Adipocyte (in vitro differentiated cells): Measurements from ENCODE around the gene PIGO.

Source experiments
- DNase-seq: peaks from one replicate; pipeline ENCODE4 v3.0.0-alpha.2; 2015; ENCODE audit warnings: low read depth
- H3K27me3 ChIP-seq: replicated peaks from 2 replicates; pipeline ENCODE4 v1.7.0; 2013; ENCODE audit warnings: mild to moderate bottlenecking, low read length, moderate library complexity; ENCODE audit not compliant: control insufficient read depth, insufficient read depth
- H3K36me3 ChIP-seq: 2 replicates; pipeline ENCODE4 v1.7.0; 2013; ENCODE audit warnings: low read length, mild to moderate bottlenecking, moderate library complexity; ENCODE audit not compliant: control insufficient read depth, insufficient read depth, severe bottlenecking
- H3K4me1 ChIP-seq: 2 replicates; pipeline ENCODE4 v1.7.0; 2013; ENCODE audit warnings: mild to moderate bottlenecking, low read length, moderate library complexity; ENCODE audit not compliant: control insufficient read depth, insufficient read depth
- H3K4me3 ChIP-seq: 2 replicates; pipeline ENCODE4 v1.7.0; 2013; ENCODE audit warnings: mild to moderate bottlenecking, low read length, moderate library complexity
- H3K9ac ChIP-seq: 2 replicates; pipeline ENCODE4 v1.7.0; 2013; ENCODE audit warnings: mild to moderate bottlenecking, low read length, moderate library complexity
- H3K9me3 ChIP-seq: 2 replicates; pipeline ENCODE4 v1.7.0; 2013; ENCODE audit warnings: mild to moderate bottlenecking, low read length, moderate library complexity; ENCODE audit not compliant: control insufficient read depth

PIGO gene

GRCh38 chr9:35114113-35114839 lies 17.9 kb upstream of the PIGO start:
- H3K36me3 ChIP-seq = no peaks in the 10 kb centered on the region
- no peaks in the 10 kb centered on the region for H3K9me3 ChIP-seq
- peak overlapping the region; percentile 94 for H3K9ac ChIP-seq
- peaks cover 55% of the 10 kb centered on the region for H3K4me1 ChIP-seq
- peak; percentile 99 for DNase-seq
- H3K27me3 ChIP-seq = no peaks in the 10 kb centered on the region
- H3K4me3 ChIP-seq = peak overlapping the region; percentile 85

GRCh38 chr9:35112257-35113020 lies 16.0 kb upstream of the PIGO start:
- H3K4me1 ChIP-seq = peaks cover 61% of the 10 kb centered on the region
- peak overlapping the region; percentile 74 for H3K4me3 ChIP-seq
- H3K36me3 ChIP-seq = peaks cover 13% of the 10 kb centered on the region
- H3K9me3 ChIP-seq = no peaks in the 10 kb centered on the region
- peak overlapping the region; percentile 85 for H3K9ac ChIP-seq
- DNase-seq = peak; percentile 80
- H3K27me3 ChIP-seq = no peaks in the 10 kb centered on the region

GRCh38 chr9:35111001-35111933 lies 14.9 kb upstream of the PIGO start:
- DNase-seq = peak; percentile 99
- H3K4me3 ChIP-seq = peak overlapping the region; percentile 96
- H3K4me1 ChIP-seq = peaks cover 52% of the 10 kb centered on the region
- H3K27me3 ChIP-seq = no peaks in the 10 kb centered on the region
- H3K9me3 ChIP-seq = no peaks in the 10 kb centered on the region
- H3K9ac ChIP-seq = peak overlapping the region; percentile 98
- peaks cover 25% of the 10 kb centered on the region for H3K36me3 ChIP-seq

GRCh38 chr9:35110327-35110761 lies 14.0 kb upstream of the PIGO start:
- H3K4me3 ChIP-seq = peak overlapping the region; percentile 96
- peaks cover 34% of the 10 kb centered on the region for H3K36me3 ChIP-seq
- no peaks in the 10 kb centered on the region for H3K27me3 ChIP-seq
- no peaks in the 10 kb centered on the region for H3K9me3 ChIP-seq
- DNase-seq = peak; percentile 67
- peaks cover 52% of the 10 kb centered on the region for H3K4me1 ChIP-seq
- H3K9ac ChIP-seq = peak overlapping the region; percentile 98

- peak overlapping the region; percentile 96 for H3K4me3 ChIP-seq
- no peaks in the 10 kb centered on the region for H3K27me3 ChIP-seq
- peaks cover 47% of the 10 kb centered on the region for H3K36me3 ChIP-seq
- H3K9me3 ChIP-seq = no peaks in the 10 kb centered on the region
- H3K4me1 ChIP-seq = peaks cover 56% of the 10 kb centered on the region
- no peak for DNase-seq
- H3K9ac ChIP-seq = peak overlapping the region; percentile 2
These were observed 12.7 kb upstream of the PIGO start for GRCh38 chr9:35108946-35109575.

GRCh38 chr9:35108461-35108860 lies 12.1 kb upstream of the PIGO start:
- DNase-seq = no peak
- Histone ChIP-seq H3K36me3 (peaks cover 48% of the 10 kb centered on the region), H3K9me3 (no peaks in the 10 kb centered on the region), H3K4me3 (no peak overlapping the region), H3K27me3 (no peaks in the 10 kb centered on the region), H3K4me1 (peaks cover 55% of the 10 kb centered on the region), H3K9ac (no peak overlapping the region)

- Histone ChIP-seq H3K9ac (no peak overlapping the region), H3K36me3 (peaks cover 48% of the 10 kb centered on the region), H3K9me3 (no peaks in the 10 kb centered on the region), H3K4me1 (peaks cover 53% of the 10 kb centered on the region), H3K4me3 (no peak overlapping the region), H3K27me3 (no peaks in the 10 kb centered on the region)
- no peak for DNase-seq
These were observed 11.2 kb upstream of the PIGO start for GRCh38 chr9:35107297-35108290.

- no peak for DNase-seq
- H3K4me3 ChIP-seq = no peak overlapping the region
- no peak overlapping the region for H3K9ac ChIP-seq
- H3K4me1 ChIP-seq = peaks cover 56% of the 10 kb centered on the region
- H3K27me3 ChIP-seq = no peaks in the 10 kb centered on the region
- H3K36me3 ChIP-seq = peaks cover 54% of the 10 kb centered on the region
- H3K9me3 ChIP-seq = no peaks in the 10 kb centered on the region
These were observed 9.9 kb upstream of the PIGO start for GRCh38 chr9:35106343-35106730.

GRCh38 chr9:35105571-35106342 lies 9.4 kb upstream of the PIGO start:
- Histone ChIP-seq H3K9ac (no peak overlapping the region), H3K36me3 (peaks cover 60% of the 10 kb centered on the region), H3K9me3 (no peaks in the 10 kb centered on the region), H3K27me3 (no peaks in the 10 kb centered on the region), H3K4me1 (peaks cover 53% of the 10 kb centered on the region), H3K4me3 (no peak overlapping the region)
- no peak for DNase-seq
